GM19372 (cell line): ENCODE data around the gene NRXN3.

Experiments
- ATAC-seq: cut with Tn5 transposase; IDR thresholded peaks from one replicate; pipeline ENCODE4 v1.9.1; 2021; ENCODE audit warnings: mild to moderate bottlenecking, low read depth, moderate library complexity; ENCODE audit not compliant: unreplicated experiment

NRXN3 gene

GRCh38 chr14:78764240-78764639 is 594.1 kb downstream of the NRXN3 start:
- ATAC-seq: no peak

DNA sequence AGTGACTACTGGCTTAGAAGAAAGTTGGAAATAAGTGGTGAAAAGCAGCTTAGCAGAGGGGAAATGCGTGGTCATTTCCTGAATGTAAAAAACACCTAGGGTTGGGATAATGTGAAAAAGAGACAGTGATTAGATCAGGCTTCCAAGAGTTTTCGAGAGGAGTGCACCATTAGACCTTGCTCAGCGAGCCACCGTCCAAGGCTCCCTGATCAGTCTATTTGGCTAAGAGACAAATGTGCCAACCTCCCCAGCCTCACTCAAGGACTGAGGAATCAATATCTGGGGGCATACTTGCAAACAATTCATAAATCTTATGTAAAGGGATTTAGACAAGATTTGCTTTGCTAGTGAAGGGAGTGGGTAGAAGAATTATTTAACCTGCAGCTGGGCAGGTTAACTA is 594.5 kb downstream of the NRXN3 start:
- ATAC-seq: no peak

- ATAC-seq: no peak
These were observed 597.3 kb downstream of the NRXN3 start for GRCh38 chr14:78767436-78767835.

DNA sequence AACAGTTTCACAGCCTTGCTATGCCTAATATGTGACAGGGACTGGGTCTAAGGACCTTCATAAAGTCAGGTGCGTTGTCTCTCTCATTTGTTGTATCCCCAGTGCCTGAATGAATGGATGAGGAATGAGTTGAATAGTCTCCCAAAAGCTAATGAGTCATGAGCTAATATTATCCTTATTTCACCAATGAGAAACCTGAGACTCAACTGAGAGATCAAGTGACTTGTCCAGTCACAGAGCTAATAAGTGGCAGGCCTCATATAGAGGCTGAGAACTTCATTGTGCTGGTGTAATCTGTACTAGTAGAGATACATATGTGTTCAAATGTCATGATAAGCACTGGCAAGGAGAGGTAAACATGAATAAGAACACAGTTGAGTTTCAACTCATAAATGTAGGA is 612.4 kb downstream of the NRXN3 start:
- no peak for ATAC-seq

- ATAC-seq: no peak
These were observed 615.1 kb downstream of the NRXN3 start for GRCh38 chr14:78785265-78785664.

- ATAC-seq: no peak
These were observed 618.5 kb downstream of the NRXN3 start for GRCh38 chr14:78788467-78789360.

DNA sequence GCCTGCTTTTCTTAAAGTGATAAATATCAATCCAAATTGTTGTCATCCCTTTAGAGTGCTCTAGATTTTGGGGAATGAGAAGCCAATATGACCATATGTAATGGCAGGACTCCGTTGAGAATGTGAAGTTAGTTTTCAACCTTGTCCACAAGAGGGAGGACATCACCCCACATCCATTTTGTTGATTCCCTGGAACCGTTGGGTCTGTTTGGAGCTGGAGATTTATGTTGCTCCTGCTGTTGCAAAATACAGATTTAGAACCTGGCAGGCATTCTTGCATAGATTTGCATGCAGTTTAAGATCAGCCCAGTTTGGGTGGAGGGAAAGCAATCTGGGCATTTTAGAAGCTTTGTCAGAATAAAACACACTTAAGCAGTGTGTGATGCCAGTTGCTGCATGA is 620.1 kb downstream of the NRXN3 start:
- no peak for ATAC-seq

DNA sequence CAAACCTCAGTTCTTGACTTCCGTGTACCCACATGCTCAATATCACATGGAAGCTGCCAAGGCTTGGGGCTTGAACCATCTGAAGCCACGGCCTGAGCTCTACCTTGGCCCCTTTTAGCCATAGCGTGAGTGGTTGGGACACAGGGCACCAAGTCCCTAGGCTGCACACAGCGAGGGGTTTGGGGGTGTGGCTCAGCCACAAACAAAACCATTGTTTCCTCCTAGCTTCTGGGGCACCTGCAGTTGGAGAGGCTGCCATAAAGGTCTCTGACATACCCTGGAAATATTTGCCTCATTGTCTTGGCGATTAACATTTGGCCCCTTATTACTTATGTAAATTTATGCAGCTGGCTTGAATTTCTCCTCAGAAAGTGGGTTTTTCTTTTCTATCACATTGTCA is 628.6 kb downstream of the NRXN3 start:
- ATAC-seq: no peak

DNA sequence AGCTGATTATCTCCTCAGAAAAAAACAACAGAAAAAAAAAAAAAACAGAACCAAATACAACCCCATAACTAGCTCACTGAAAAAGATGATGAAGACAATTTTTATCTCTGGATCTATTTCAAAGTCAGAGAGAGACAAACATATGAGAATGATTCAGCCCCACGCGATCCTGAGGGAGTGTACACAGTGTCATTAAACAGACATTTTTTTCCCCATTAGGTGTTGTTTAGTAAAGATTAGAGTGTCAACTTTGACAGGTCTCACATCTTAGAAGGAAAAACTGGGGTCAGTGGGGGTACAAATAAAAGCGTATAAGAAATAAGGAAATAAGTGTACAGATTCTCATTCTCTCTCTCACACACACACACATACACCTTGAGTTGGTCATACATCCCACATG is 635.4 kb downstream of the NRXN3 start:
- no peak for ATAC-seq

DNA sequence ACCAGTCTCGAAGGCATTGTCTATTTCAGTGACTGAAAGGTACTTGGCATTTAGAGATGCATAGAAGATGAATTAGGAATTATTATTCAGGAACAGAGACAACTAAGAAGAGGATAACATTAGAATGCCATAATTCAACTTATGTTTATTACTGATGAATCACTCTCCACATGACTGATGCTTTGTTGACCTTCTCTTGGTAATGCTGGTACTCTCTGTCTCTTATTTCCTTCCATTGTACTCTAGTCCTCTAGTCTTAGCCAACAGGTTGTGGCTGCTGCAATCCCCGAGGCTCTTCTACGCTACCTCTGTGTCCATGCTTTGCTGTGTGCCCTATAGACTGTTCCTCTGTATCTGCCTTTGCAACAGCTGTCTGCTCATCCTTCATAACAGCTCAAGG is 652.9 kb downstream of the NRXN3 start:
- ATAC-seq: no peak

DNA sequence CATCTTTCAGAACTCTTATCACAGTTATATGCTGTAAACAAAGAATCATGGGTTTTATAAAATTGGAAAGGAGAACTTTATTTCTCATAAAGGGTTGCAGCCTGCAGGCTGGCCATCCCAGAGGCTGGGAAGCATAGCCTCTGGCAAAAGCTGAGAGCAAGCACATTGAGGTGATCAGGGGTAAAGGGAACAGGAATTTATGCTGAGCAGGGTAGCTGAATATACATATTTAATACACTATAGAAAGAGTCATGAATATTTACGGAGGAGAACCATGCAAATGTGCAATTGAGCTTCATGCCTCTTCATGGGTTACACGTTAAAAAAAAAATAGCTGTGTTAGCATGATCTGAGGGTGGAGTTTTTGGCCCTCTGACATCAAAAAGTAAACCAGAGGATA is 653.3 kb downstream of the NRXN3 start:
- no peak for ATAC-seq

GRCh38 chr14:78829274-78829673 is 659.1 kb downstream of the NRXN3 start:
- ATAC-seq: no peak

GRCh38 chr14:78834766-78835451 is 664.7 kb downstream of the NRXN3 start:
- ATAC-seq: no peak

DNA sequence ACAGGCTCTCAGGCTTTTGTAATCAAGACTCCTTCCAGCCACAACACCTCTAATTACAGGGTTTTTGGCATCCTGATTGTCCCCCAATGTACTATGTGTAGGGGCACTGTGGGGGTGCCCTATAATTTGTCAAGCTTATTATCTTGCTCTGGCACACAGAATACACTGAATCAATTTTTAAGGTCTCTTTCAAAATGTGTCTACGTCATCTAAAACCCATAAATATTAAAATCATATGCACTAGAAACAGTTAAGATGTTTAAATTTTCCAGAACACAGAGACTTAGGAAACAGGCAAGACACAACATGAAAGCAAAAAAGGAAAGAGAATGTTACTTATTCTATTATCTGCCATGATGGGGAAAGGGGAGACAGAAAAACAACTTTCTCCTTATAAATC is 665.7 kb downstream of the NRXN3 start:
- ATAC-seq: no peak

GRCh38 chr14:78836777-78837176 is 666.6 kb downstream of the NRXN3 start:
- ATAC-seq: peak; percentile 76

DNA sequence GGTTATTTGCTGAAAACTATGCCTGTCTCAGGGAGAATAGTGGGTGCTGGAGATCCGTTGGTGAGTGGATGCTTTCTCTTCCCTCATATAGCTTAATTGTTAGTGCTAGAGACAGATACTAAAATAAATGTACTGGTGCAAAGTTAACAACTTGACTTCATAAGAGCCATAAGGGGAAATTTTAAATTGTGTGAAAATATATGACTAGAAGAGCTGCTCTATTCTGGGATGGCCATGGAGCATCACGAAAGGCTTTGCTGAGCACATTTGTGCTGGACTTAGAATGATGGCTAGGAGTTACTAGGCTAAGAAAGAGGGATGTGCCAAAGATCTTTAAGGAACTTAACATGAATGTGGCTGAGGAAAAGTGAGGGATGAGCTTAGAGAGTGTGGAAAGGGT is 668.8 kb downstream of the NRXN3 start:
- ATAC-seq: no peak

- no peak for ATAC-seq
These were observed 670.7 kb downstream of the NRXN3 start for GRCh38 chr14:78840898-78841297.

DNA sequence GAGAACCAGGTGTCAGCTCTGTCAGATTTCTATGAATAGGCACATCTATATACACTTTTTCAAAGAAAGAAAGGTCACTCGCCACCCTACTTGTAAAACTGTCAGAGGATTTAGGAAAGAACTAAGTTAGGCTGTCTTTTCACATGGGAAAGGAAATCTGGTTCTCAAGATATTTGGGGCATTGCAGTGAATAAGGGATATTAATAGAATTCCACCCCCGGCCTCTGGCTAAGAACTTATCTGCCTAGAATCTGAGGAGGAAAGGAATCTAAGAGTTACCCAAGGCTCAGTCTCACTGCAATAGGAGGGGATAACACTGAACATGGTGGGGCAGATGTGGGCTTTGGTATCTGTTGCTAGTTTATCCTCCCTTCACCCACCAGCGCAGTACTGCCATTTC is 677.6 kb downstream of the NRXN3 start:
- ATAC-seq: no peak

DNA sequence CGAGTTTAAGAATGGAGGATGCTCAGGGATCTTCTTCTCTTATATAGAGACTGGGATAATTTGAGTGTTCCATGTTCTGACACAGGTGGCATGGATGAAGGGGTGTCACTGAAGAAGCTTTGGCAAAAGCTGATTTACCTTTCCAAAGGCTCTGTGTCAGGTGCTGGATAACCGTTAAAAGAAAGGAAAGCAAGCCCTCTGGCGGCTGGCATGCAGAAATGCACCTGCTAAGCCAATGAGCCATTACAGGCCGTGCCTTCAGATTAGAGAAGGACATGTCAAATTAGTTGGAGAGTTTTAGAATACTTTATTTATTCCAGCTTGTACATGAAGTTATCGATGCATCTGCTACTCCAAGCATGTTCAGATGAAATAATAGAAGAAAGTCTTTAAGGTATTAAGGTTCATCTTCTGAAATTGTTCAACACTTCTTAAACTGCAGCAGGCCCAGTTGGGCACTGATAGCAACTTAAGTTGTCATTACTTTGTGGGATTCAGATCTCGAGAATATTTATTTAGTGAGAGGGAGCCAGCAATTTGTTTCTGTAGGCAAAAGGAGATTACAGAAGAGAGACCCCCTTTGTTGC is 678.2 kb downstream of the NRXN3 start:
- peak; percentile 84 for ATAC-seq

GRCh38 chr14:78849952-78850351 is 679.8 kb downstream of the NRXN3 start:
- ATAC-seq: no peak

- ATAC-seq: no peak
These were observed 681.0 kb downstream of the NRXN3 start for GRCh38 chr14:78851189-78851588.

GRCh38 chr14:78852040-78852439 is 681.9 kb downstream of the NRXN3 start:
- no peak for ATAC-seq
